ENCODE data around the gene NUDT13. TPM values are rescaled to one million over a fixed set of nuclear protein-coding genes. Genes with fewer than 3 reads are reported as not detected.

The NUDT13 gene
- total and polyA plus RNA-seq, 9 of the 15 experiments (the other 6 are each of a cell fraction or from before 2014, with no cell fraction given) = 4.7 to 11.1 (median 5.6) TPM

- H3K79me2 ChIP-seq (ENCODE audit: control insufficient read depth, insufficient read depth, low read length) = peaks cover 55% of the 10 kb centered on the region
- no peak for TF ChIP-seq ZNF695 (CRISPR knock-in tag; IDR thresholded peaks at IDR 0.05)
- no peak for TF ChIP-seq PTTG1 (tag; IDR thresholded peaks at IDR 0.05; ENCODE audit: low read depth)
- TF ChIP-seq ZNF23 (CRISPR knock-in tag; IDR thresholded peaks at IDR 0.05) = no peak
- no peak for TF ChIP-seq SOX6 (IDR thresholded peaks at IDR 0.05)
- no peak for TF ChIP-seq ZNF586 (CRISPR knock-in tag; conservative IDR thresholded peaks at IDR 0.05)
- TF ChIP-seq ZNF282 (CRISPR knock-in tag; IDR thresholded peaks at IDR 0.05) = 0 out of 2 replicates have a peak, but pooled peaks have one; percentile 21
- 0 out of 2 replicates have a peak, but pooled peaks have one; percentile 28 for TF ChIP-seq GTF2A2 (tag; IDR thresholded peaks at IDR 0.05)
- TF ChIP-seq ARHGAP35 (IDR thresholded peaks at IDR 0.05; ENCODE audit: partially characterized antibody) = peak; percentile 46
- TF ChIP-seq GTF2B (IDR thresholded peaks at IDR 0.05; ENCODE audit: extremely low read depth, insufficient read length) = no peak
- TF ChIP-seq RB1 (IDR thresholded peaks at IDR 0.05; ENCODE audit: low read depth) = peak; percentile 34; the same call in 1 of the 2 replicates
- 0 out of 2 replicates have a peak, but pooled peaks have one; percentile 45 for TF ChIP-seq HDAC2 (IDR thresholded peaks at IDR 0.05)
- TF ChIP-seq ZNF277 (CRISPR knock-in tag; IDR thresholded peaks at IDR 0.05; ENCODE audit: borderline replicate concordance) = no peak
- TF ChIP-seq SMARCA4 (IDR thresholded peaks at IDR 0.05) = 0 out of 2 replicates have a peak, but pooled peaks have one; percentile 63
- TF ChIP-seq SRSF1 (IDR thresholded peaks at IDR 0.05; ENCODE audit: low read depth, low read length) = no peak
- no peak for TF ChIP-seq ZNF12 (CRISPR knock-in tag; IDR thresholded peaks at IDR 0.05)
- no peak for TF ChIP-seq ZNF280B (CRISPR knock-in tag; IDR thresholded peaks at IDR 0.05)
- TF ChIP-seq ZNF589 (CRISPR knock-in tag; IDR thresholded peaks at IDR 0.05; ENCODE audit: low read depth) = no peak
- peak; percentile 93 to 94; a peak in 3 of 4 replicates for TF ChIP-seq UBTF (IDR thresholded peaks at IDR 0.05; ENCODE audit: borderline replicate concordance in 1 of 2, low read depth in 2 of 2, low read length in 2 of 2)
Measured at GRCh38 chr10:73096041-73096448, 14.2 kb upstream of the NUDT13 start.

More at GRCh38 chr10:73096041-73096448, 14.2 kb upstream of the NUDT13 start:
- Histone ChIP-seq H3K9me1 (ENCODE audit: control insufficient read depth, insufficient read depth, low read length) (no peaks in the 10 kb centered on the region), H3K9ac (ENCODE audit: insufficient read depth in 1 of 2, low read depth in 2 of 2, low read length in 2 of 2) (peak overlapping the region; percentile 91 to 99), H3K27me3 (ENCODE audit: control insufficient read depth in 2 of 2, insufficient read depth in 2 of 2, low read length in 2 of 2) (no peaks in the 10 kb centered on the region), H3K4me2 (ENCODE audit: insufficient read depth, low read length) (peak overlapping the region; percentile 82), H3K4me1 (replicated peaks in 1 of 2; ENCODE audit: control insufficient read depth in 2 of 2, insufficient read depth in 2 of 2, low read length in 2 of 2) (peaks cover 10 to 12% of the 10 kb centered on the region in 2 experiments; a peak in 3 of 5 replicates), H3K36me3 (ENCODE audit: control insufficient read depth, insufficient read depth, low read length) (peaks cover 7% of the 10 kb centered on the region; the same call in 2 of the 3 replicates), H4K20me1 (replicated peaks; ENCODE audit: control insufficient read depth, insufficient read depth, low read length) (peaks cover 8% of the 10 kb centered on the region; the same call in 1 of the 2 replicates), H3K27ac (ENCODE audit: extremely low read depth, low read depth, low read length) (peak overlapping the region; percentile 90), H3K9me3 (replicated peaks; ENCODE audit: control insufficient read depth, insufficient read depth, low read depth, low read length) (no peaks in the 10 kb centered on the region), H3K4me3 (peak overlapping the region; percentile 74), H2AFZ (ENCODE audit: low read depth, low read length) (peak overlapping the region; percentile 82)
- under 1% methylated on average over 27 of the region's 29 CpGs for WGBS (ENCODE audit: insufficient coverage, low coverage, missing lambda C conversion rate)
- ChIA-PET CTCF (ENCODE audit: low intra/inter-chr PET ratio) (interaction anchor here (2.7 kb wide), 1 partner anchor 63 kb away, joined by 18 read pairs; no protein-coding TSS in a partner anchor), POLR2A (interaction anchor here (0.6 to 7.5 kb wide), 26 partner anchors 9 to 823 kb away, joined by 3 to 112 read pairs (median 4); partner anchors contain the start of genes DNAJC9, ECD, FAM149B1 and NUDT13)
- in situ Hi-C loops (cut with MboI) (no loop called here), intact Hi-C loops (cut with micrococcal nuclease) (loop anchor here (1.0 to 5.0 kb wide), 4 partner anchors 14 to 151 kb away; partner anchors contain the start of genes DNAJC9, ECD, FAM149B1 and NUDT13)
- peak; percentile 50 to 80 (median 62) for DNase-seq (ENCODE audit: extremely low read depth in 1 of 4, low spot score in 3 of 4)
- no peak for FAIRE-seq
- no TSS peak for BruUV-seq (replicated peaks)
- peak; percentile 74 for ATAC-seq

All from K562 (cell line).